Colonic mucosa (tissue), 4 donors: Measurements from ENCODE around the gene NLRP8. TPM values are rescaled to one million over a fixed set of nuclear protein-coding genes. Genes with fewer than 3 reads are reported as not detected.

ENCODE experiments used
- DNase-seq: peaks from one replicate; pipeline ENCODE4 v3.0.0-alpha.2; 2020
- H3K27ac ChIP-seq: fragments of 200-600 bp; one replicate; pipeline ENCODE4 v1.8.0; 2021
- H3K27me3 ChIP-seq: fragments of 200-600 bp; one replicate; pipeline ENCODE4 v1.8.0; 2021
- H3K36me3 ChIP-seq: fragments of 200-600 bp; one replicate; pipeline ENCODE4 v1.8.0; 2021
- H3K4me1 ChIP-seq: fragments of 200-600 bp; one replicate; pipeline ENCODE4 v1.8.0; 2021; ENCODE audit warnings: mild to moderate bottlenecking
- H3K4me3 ChIP-seq: fragments of 200-600 bp; one replicate; pipeline ENCODE4 v1.8.0; 2021
- H3K9ac ChIP-seq, 2 donors: one replicate each; pipeline ENCODE4 v1.7.0; 2013; ENCODE audit warnings: control low read depth in 2 of 2, low read depth in 2 of 2, low read length in 2 of 2
- H3K9me3 ChIP-seq: fragments of 200-600 bp; one replicate; pipeline ENCODE4 v1.8.0; 2021
- intact Hi-C: fragments of 100-400 bp; cut with DNase I; formaldehyde crosslinking; loops from one replicate; pipeline ENCODE4 v1.14.1; 2022
- total RNA-seq, 2 donors: library from RNA; stranded (reverse); fragmentation: NEBNext Ultra II Directional in 1 of 2; extraction: Animal tissue kit (Norgen Biotek cat#: 25700) in 1 of 2; gene quantifications; one replicate each; pipeline ENCODE4 v1.2.1, GENCODE V29; 2021
- TF ChIP-seq, protein P1 (sequence below): fragments of 200-600 bp; IDR thresholded peaks from one replicate; pipeline ENCODE4 v1.8.0; 2022; ENCODE audit warnings: antibody characterized with exemption, mild to moderate bottlenecking
- donor health status: healthy.
- donor health status: DM: no; HTN: no; CAD: no.
- donor health status: DM: no; HTN: no; CAD: no.

Gene NLRP8
- total RNA-seq, 2 donors from 2014 or later: not detected

DNA sequence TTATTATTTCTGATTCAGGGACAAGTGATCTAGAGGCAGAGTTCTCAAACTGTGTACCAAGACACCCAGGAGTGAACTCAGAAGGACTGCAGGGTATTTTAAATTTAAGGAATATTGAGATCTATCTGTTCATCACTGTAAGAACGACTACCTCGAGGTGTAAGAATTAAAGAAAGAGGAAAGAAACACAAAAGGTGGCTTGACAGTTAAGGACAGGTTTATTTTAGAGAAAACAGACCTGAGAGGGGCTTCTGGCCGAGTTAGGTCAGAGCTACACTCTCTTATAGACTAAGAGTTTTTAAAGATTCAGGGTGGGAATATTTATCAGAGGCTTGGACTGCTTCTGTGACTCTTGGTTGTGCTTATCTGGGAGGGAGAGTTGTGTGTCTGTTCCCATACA, 26.4 kb downstream of the NLRP8 start:
- no peak overlapping the region for H3K9ac ChIP-seq
- no peak overlapping the region for H3K4me3 ChIP-seq
- no peaks in the 10 kb centered on the region for H3K4me1 ChIP-seq
- H3K36me3 ChIP-seq: no peaks in the 10 kb centered on the region
- no peak for DNase-seq
- H3K27ac ChIP-seq: no peak overlapping the region
- H3K9me3 ChIP-seq: no peaks in the 10 kb centered on the region
- TF ChIP-seq, protein P1, sequence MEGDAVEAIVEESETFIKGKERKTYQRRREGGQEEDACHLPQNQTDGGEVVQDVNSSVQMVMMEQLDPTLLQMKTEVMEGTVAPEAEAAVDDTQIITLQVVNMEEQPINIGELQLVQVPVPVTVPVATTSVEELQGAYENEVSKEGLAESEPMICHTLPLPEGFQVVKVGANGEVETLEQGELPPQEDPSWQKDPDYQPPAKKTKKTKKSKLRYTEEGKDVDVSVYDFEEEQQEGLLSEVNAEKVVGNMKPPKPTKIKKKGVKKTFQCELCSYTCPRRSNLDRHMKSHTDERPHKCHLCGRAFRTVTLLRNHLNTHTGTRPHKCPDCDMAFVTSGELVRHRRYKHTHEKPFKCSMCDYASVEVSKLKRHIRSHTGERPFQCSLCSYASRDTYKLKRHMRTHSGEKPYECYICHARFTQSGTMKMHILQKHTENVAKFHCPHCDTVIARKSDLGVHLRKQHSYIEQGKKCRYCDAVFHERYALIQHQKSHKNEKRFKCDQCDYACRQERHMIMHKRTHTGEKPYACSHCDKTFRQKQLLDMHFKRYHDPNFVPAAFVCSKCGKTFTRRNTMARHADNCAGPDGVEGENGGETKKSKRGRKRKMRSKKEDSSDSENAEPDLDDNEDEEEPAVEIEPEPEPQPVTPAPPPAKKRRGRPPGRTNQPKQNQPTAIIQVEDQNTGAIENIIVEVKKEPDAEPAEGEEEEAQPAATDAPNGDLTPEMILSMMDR: no peak
- no peaks in the 10 kb centered on the region for H3K27me3 ChIP-seq
- intact Hi-C loops: no loop called here

DNA sequence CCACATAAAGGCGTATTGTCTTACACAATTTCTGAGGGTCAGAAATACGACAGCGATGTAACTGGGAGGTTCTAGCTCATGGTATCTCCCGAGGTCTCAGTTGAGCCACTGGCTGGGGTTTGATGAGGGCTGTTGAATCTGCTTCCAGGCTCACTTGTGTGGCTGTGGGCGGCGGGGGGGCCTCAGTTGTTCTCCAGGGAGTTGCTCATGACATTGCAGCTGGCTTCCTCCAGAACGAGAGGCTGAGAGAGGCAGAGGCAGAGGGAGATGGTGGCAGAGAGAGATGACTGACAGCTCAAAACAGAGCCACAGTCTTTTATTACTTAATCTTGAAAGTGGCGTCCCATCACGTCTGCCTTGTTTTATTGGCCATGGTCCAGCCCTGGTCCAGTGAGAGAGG, 32.8 kb downstream of the NLRP8 start:
- no peak overlapping the region for H3K4me3 ChIP-seq
- H3K9ac ChIP-seq: no peak overlapping the region
- no peak overlapping the region for H3K27ac ChIP-seq

DNA sequence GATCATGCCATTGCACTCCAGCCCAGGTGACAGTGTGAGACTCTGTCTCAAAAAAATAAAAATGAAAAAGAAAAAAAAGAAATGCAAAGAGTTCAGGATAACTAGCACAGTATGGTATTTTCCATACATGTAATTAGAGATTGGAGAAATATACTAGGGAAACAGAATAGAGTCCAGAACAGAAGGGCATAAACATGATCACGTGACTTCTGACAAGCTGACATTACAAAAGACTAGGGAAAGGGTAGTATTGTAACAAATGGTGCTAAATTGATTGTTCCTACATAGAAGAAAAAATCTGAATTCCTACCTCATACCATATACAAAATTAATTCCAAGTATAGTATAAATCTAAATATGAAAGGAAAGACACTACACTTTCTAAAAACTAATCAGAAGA, 37.6 kb downstream of the NLRP8 start:
- TF ChIP-seq, protein P1: no peak
- Histone ChIP-seq H3K4me3 (no peak overlapping the region), H3K27ac (no peak overlapping the region), H3K36me3 (no peaks in the 10 kb centered on the region), H3K4me1 (no peaks in the 10 kb centered on the region), H3K9ac (no peak overlapping the region), H3K9me3 (no peaks in the 10 kb centered on the region), H3K27me3 (no peaks in the 10 kb centered on the region)
- DNase-seq: no peak
- intact Hi-C loops: no loop called here

More for the DNA sequence above, 32.8 kb downstream of the NLRP8 start:
- H3K9me3 ChIP-seq: no peaks in the 10 kb centered on the region
- intact Hi-C loops: no loop called here
- H3K36me3 ChIP-seq: no peaks in the 10 kb centered on the region
- no peaks in the 10 kb centered on the region for H3K27me3 ChIP-seq
- no peaks in the 10 kb centered on the region for H3K4me1 ChIP-seq
- TF ChIP-seq, protein P1: no peak
- no peak for DNase-seq

DNA sequence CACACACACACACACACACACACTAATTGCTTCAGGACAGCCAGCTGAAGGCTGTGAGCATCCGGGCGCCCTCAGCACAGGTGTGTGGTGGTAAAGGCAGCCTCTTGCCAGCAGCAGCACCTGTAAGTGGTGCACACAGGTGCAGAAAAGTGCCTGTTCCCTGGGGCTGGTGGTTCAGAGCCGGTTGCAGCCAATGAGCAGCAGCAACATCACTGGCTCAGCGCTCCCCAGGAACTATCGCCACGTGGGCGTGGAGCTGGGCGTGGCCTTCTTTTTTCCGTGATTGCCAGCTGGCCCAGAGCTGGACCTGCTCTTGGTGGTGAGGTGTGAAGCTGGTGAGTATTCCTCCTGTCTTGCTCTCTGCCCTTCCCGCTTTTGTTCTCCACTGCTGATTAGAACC, 38.9 kb downstream of the NLRP8 start, which contains the start of gene NLRP5:
Gene NLRP5 (plus strand): TSS at position 289 of the 400 bp plus-strand sequence.
- H3K36me3 ChIP-seq: no peaks in the 10 kb centered on the region
- no peak within 1 kb of the TSS for H3K9ac ChIP-seq
- H3K4me3 ChIP-seq: no peak within 1 kb of the TSS
- DNase-seq: no peak
- intact Hi-C loops: no loop called here
- no peaks in the 10 kb centered on the region for H3K27me3 ChIP-seq
- no peaks in the 10 kb centered on the region for H3K9me3 ChIP-seq
- H3K27ac ChIP-seq: no peak within 1 kb of the TSS
- H3K4me1 ChIP-seq: no peaks in the 10 kb centered on the region
- TF ChIP-seq, protein P1: no peak

DNA sequence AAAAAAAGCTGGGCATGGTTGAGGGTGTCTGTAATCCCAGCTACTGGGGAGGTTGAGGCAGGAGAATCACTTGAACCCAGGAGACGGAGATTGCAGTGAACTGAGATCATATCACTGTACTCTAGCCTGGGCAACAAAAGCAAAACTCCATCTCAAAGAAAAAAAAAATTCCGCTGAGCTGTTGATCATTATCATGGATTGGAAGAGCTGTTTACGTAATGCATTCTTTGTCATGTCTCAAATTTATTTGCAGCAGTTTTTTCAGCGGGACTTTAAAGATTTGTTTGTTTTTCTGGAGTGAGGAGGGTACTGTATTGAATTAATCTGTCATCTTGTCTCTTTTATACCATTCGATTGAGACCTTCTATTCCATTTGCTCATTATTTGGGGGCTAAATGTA, 43.2 kb downstream of the NLRP8 start:
- intact Hi-C loops: no loop called here
- TF ChIP-seq, protein P1: no peak
- H3K9me3 ChIP-seq: no peaks in the 10 kb centered on the region

More for the DNA sequence above, 43.2 kb downstream of the NLRP8 start:
- Histone ChIP-seq H3K27me3 (no peaks in the 10 kb centered on the region), H3K9ac (no peak overlapping the region), H3K36me3 (no peaks in the 10 kb centered on the region), H3K4me3 (no peak overlapping the region), H3K4me1 (no peaks in the 10 kb centered on the region), H3K27ac (no peak overlapping the region)
- no peak for DNase-seq
